Cardiac fibroblast (primary cell): ENCODE results near the gene SMIM35.

Source experiments
- DNase-seq, 2 donors: peaks; one replicate each; pipeline versions ENCODE4 v3.0.0 to v3.0.0-alpha.2; 2010; ENCODE audit warnings: low read depth in 2 of 2
- H3K4me3 ChIP-seq, 2 donors: replicated peaks in 1 of 2; 1 replicate in 1 of 2; 2 replicates in 1 of 2; pipeline ENCODE4 v1.5.1; 2011; ENCODE audit warnings: low read depth in 2 of 2, low read length in 2 of 2, mild to moderate bottlenecking in 2 of 2, moderate library complexity in 1 of 2
- TF ChIP-seq, protein P1 (sequence below): IDR thresholded peaks from one replicate; pipeline ENCODE4 v1.5.1; 2011; ENCODE audit warnings: low read depth, mild to moderate bottlenecking, low read length, inconsistent platforms

SMIM35 gene

GRCh38 chr11:117985953-117986887 is 100.5 kb downstream of the SMIM35 start, which contains the start of gene IL10RA:
TSS of gene IL10RA (plus strand) at chr11:117986394. CDS start at chr11:117986468, 74 bp downstream.
- peak within 1 kb of the TSS; percentile 28 for H3K4me3 ChIP-seq
- TF ChIP-seq, protein P1, sequence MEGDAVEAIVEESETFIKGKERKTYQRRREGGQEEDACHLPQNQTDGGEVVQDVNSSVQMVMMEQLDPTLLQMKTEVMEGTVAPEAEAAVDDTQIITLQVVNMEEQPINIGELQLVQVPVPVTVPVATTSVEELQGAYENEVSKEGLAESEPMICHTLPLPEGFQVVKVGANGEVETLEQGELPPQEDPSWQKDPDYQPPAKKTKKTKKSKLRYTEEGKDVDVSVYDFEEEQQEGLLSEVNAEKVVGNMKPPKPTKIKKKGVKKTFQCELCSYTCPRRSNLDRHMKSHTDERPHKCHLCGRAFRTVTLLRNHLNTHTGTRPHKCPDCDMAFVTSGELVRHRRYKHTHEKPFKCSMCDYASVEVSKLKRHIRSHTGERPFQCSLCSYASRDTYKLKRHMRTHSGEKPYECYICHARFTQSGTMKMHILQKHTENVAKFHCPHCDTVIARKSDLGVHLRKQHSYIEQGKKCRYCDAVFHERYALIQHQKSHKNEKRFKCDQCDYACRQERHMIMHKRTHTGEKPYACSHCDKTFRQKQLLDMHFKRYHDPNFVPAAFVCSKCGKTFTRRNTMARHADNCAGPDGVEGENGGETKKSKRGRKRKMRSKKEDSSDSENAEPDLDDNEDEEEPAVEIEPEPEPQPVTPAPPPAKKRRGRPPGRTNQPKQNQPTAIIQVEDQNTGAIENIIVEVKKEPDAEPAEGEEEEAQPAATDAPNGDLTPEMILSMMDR = no peak
- peak; percentile 30 to 42 for DNase-seq

- H3K4me3 ChIP-seq = no peak overlapping the region
- DNase-seq = no peak
- TF ChIP-seq, protein P1 = no peak
These were observed 102.3 kb downstream of the SMIM35 start for GRCh38 chr11:117984476-117984875.

GRCh38 chr11:117983163-117983475 is 103.6 kb downstream of the SMIM35 start:
- TF ChIP-seq, protein P1 = no peak
- no peak overlapping the region for H3K4me3 ChIP-seq
- DNase-seq = no peak

DNA sequence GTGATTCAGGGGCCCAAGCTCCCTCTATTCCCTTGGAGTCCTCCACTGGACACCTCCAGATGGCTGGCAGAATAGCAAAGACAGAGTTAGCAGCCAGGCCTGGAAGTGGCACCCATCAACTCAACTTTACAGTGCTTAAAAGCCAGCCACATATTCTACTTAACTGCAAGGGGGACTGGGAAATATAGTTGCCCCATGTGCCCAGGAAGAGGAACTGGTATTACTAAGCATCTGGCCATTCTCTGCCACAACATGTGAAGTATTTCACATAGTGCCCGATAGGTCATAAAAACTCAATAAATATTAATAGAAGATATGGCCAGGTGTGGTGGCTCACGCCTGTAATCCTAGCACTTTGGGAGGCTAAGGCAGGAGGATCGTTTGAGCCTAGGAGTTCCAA is 106.0 kb downstream of the SMIM35 start:
- TF ChIP-seq, protein P1 = no peak
- H3K4me3 ChIP-seq = no peak overlapping the region
- DNase-seq = no peak

- DNase-seq = no peak
- H3K4me3 ChIP-seq = no peak overlapping the region
- TF ChIP-seq, protein P1 = no peak
These were observed 106.5 kb downstream of the SMIM35 start for GRCh38 chr11:117980280-117980679.

GRCh38 chr11:117979481-117980211 is 107.1 kb downstream of the SMIM35 start:
- TF ChIP-seq, protein P1 = no peak
- no peak for DNase-seq
- H3K4me3 ChIP-seq = no peak overlapping the region
